ENCODE results near the gene POU6F2. TPM values are rescaled to one million over a fixed set of nuclear protein-coding genes. Genes with fewer than 3 reads are reported as not detected.
A peak's percentile ranks its signal among the peaks of the same experiment; 100 is the strongest.

POU6F2 gene
- polyA plus RNA-seq, 6 donors from 2014 or later: not detected

GRCh38 chr7:39515534-39516228 lies 538.0 kb downstream of the POU6F2 start:
- no peak for ATAC-seq (ENCODE audit: low read depth in 2 of 2)
- Mint-ChIP-seq H3K4me1 (peaks cover 0 to 6% (median 5%) of the 10 kb centered on the region in 3 donors), H3K9me3 (peaks cover 0 to 4% (median under 1%) of the 10 kb centered on the region in 7 donors), H3K36me3 (no peaks in the 10 kb centered on the region), H3K27me3 (peaks cover 4 to 7% (median 5%) of the 10 kb centered on the region in 3 donors), H3K4me3 (no peak overlapping the region), H3K27ac (peak overlapping the region in 2 of 6 donors; percentile 18 to 45)
- DNase-seq: no peak

GRCh38 chr7:39516498-39516897 lies 538.8 kb downstream of the POU6F2 start:
- Mint-ChIP-seq H3K9me3 (peaks cover 0 to 3% (median 0%) of the 10 kb centered on the region in 7 donors), H3K36me3 (no peaks in the 10 kb centered on the region), H3K27me3 (peaks cover 4 to 7% (median 5%) of the 10 kb centered on the region in 3 donors), H3K4me3 (no peak overlapping the region), H3K27ac (no peak overlapping the region), H3K4me1 (peaks cover 0 to 6% (median 5%) of the 10 kb centered on the region in 3 donors)
- DNase-seq: no peak
- ATAC-seq (ENCODE audit: low read depth in 2 of 2): no peak

GRCh38 chr7:39517240-39517639 lies 539.5 kb downstream of the POU6F2 start:
- DNase-seq (no peak), ATAC-seq (ENCODE audit: low read depth in 2 of 2) (no peak)
- Mint-ChIP-seq H3K27me3 (peaks cover 4 to 10% (median 5%) of the 10 kb centered on the region in 3 donors), H3K9me3 (peaks cover 0 to 2% (median 0%) of the 10 kb centered on the region in 7 donors), H3K27ac (no peak overlapping the region), H3K4me3 (no peak overlapping the region), H3K36me3 (no peaks in the 10 kb centered on the region), H3K4me1 (peaks cover 0 to 6% (median 5%) of the 10 kb centered on the region in 3 donors)

Other genes with a start within 250 kb of the POU6F2 start
- gene VPS41, start 68.7 kb upstream of the POU6F2 start, polyA plus RNA-seq (ENCODE audit: low read depth in 6 of 6): 100 to 1,000 TPM in 3 of 6 donors, 10 to 100 TPM in 3; 73.1 to 129 (median 96.6) TPM

Data from naive B cell (primary cell).